Measurements from ENCODE around the gene NRXN3. TPM values are rescaled to one million over a fixed set of nuclear protein-coding genes. Genes with fewer than 3 reads are reported as not detected.

The NRXN3 gene
- total and polyA plus RNA-seq, 2 of the 4 experiments (the other 2 are of a cell fraction) = 4.8 to 25.1 TPM

DNA sequence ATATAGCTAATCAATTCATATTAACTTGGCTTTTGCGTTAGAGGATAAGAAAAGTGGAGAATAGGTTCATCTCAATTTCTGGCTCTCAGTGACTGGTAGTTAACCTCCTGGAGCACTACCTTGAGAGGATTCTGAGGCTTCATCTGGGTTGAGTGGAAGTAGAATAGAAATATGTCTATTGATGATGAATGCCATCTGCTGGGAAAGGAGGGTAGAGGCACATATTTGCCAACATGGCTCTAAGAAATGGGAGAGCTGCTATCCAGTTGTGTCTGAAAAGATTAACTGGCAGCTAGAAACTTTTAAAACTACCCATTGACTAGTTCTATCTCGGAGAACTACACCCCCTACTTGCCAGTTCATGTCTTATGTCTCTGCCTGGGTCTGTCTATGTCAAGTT is 530.1 kb downstream of the NRXN3 start:
- no peak overlapping the region for H3K56ac ChIP-seq (ENCODE audit: extremely low read depth, insufficient read depth, low read length)
- POLR2A ChIA-PET (ENCODE audit: unreplicated experiment) = no interaction called here
- no peak overlapping the region for H3K18ac ChIP-seq (ENCODE audit: low read depth, low read length)
- no peak overlapping the region for H2BK5ac ChIP-seq (ENCODE audit: low read depth, low read length, poor library complexity, severe bottlenecking)
- no peak overlapping the region for H3K4me2 ChIP-seq (ENCODE audit: low read depth, low read length)
- no peak overlapping the region for H3K27ac ChIP-seq (ENCODE audit: insufficient read depth, low read length)
- no peak overlapping the region for H2AK5ac ChIP-seq (ENCODE audit: low read depth, low read length)
- CTCF ChIA-PET = interaction anchor here (1.0 kb wide), 1 partner anchor 11 kb away, joined by 3 read pairs; no protein-coding TSS in a partner anchor
- in situ Hi-C loops (cut with MboI; ENCODE audit: low sequenced_read_pairs) = no loop called here
- H3K9ac ChIP-seq (ENCODE audit: low read depth, low read length) = no peak overlapping the region
- H2BK20ac ChIP-seq (ENCODE audit: low read depth, low read length) = no peak overlapping the region
- no CpG with 5 or more reads among the region's 2 CpGs for WGBS, 2 experiments (ENCODE audit: extremely low coverage in 2 of 2, insufficient read length in 1 of 2)
- dilution Hi-C loops (cut with HindIII; ENCODE audit: low sequenced_read_pairs, unreplicated experiment) = no loop called here
- H3K23ac ChIP-seq (ENCODE audit: low read depth, low read length) = no peak overlapping the region
- H3K36me3 ChIP-seq (ENCODE audit: control insufficient read depth, insufficient read depth, low read length) = no peaks in the 10 kb centered on the region
- no peak overlapping the region for H3K4me3 ChIP-seq (ENCODE audit: insufficient read depth, low read depth, low read length)
- no peak overlapping the region for H4K8ac ChIP-seq (ENCODE audit: low read depth in 2 of 2, low read length in 2 of 2)
- no peak overlapping the region for H3K14ac ChIP-seq (replicated peaks; ENCODE audit: low read depth, low read length)
- H3K9me1 ChIP-seq (ENCODE audit: insufficient read depth, low read length) = no peaks in the 10 kb centered on the region
- no peak overlapping the region for H3K4ac ChIP-seq (ENCODE audit: low read depth, low read length)
- DNase-seq (no peak), ATAC-seq (ENCODE audit: low read depth) (no peak)
- H2BK15ac ChIP-seq (ENCODE audit: low read depth, low read length) = no peak overlapping the region
- no peaks in the 10 kb centered on the region for H3K27me3 ChIP-seq (ENCODE audit: control insufficient read depth, insufficient read depth, low read length)
- no TSS peak for BruUV-seq (replicated peaks)
- no peak overlapping the region for H2AFZ ChIP-seq (replicated peaks; ENCODE audit: low read length, poor library complexity)
- H4K91ac ChIP-seq (ENCODE audit: insufficient read depth, low read depth, low read length) = no peak overlapping the region
- H2AK9ac ChIP-seq (replicated peaks; ENCODE audit: low read depth, low read length, poor library complexity) = no peak overlapping the region
- no peaks in the 10 kb centered on the region for H3K79me1 ChIP-seq (ENCODE audit: low read depth in 1 of 2, low read length in 2 of 2)
- H4K20me1 ChIP-seq (ENCODE audit: insufficient read depth, low read length) = no peaks in the 10 kb centered on the region
- intact Hi-C loops (cut with micrococcal nuclease) = no loop called here
- no peaks in the 10 kb centered on the region for H3K9me3 ChIP-seq (ENCODE audit: control insufficient read depth, insufficient read depth, low read length)
- no peak overlapping the region for H4K5ac ChIP-seq (ENCODE audit: low read depth, low read length)
- TF ChIP-seq MAZ (IDR thresholded peaks at IDR 0.05; ENCODE audit: borderline replicate concordance, low read depth, low read length) (no peak), BHLHE40 (IDR thresholded peaks at IDR 0.05; ENCODE audit: low read depth, low read length) (no peak), NFE2L2 (IDR thresholded peaks at IDR 0.05; ENCODE audit: low read depth, low read length) (no peak), POLR2A (IDR thresholded peaks at IDR 0.05; ENCODE audit: low read depth, low read length) (no peak), FOS (IDR thresholded peaks at IDR 0.05; ENCODE audit: low read depth, low read length) (no peak), MXI1 (IDR thresholded peaks at IDR 0.05; ENCODE audit: borderline replicate concordance, low read depth, low read length) (no peak), RCOR1 (IDR thresholded peaks at IDR 0.05; ENCODE audit: insufficient replicate concordance, low read length) (no peak), RFX5 (IDR thresholded peaks at IDR 0.05; ENCODE audit: low read depth, low read length) (no peak), ELK1 (IDR thresholded peaks at IDR 0.05; ENCODE audit: borderline replicate concordance, low read depth, low read length) (no peak), CHD1 (IDR thresholded peaks at IDR 0.05; ENCODE audit: low read depth, low read length) (no peak), RAD21 (IDR thresholded peaks at IDR 0.05; ENCODE audit: low read length) (no peak)
- TF ChIP-seq, protein P1, sequence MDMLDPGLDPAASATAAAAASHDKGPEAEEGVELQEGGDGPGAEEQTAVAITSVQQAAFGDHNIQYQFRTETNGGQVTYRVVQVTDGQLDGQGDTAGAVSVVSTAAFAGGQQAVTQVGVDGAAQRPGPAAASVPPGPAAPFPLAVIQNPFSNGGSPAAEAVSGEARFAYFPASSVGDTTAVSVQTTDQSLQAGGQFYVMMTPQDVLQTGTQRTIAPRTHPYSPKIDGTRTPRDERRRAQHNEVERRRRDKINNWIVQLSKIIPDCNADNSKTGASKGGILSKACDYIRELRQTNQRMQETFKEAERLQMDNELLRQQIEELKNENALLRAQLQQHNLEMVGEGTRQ (IDR thresholded peaks at IDR 0.05; ENCODE audit: low read depth, low read length) = no peak
- H2BK120ac ChIP-seq (ENCODE audit: low read depth, low read length) = no peak overlapping the region
- no peaks in the 10 kb centered on the region for H3K4me1 ChIP-seq (ENCODE audit: control insufficient read depth, insufficient read depth, low read length)

Data from IMR-90 (cell line).